Smooth muscle cell (in vitro differentiated cells): ENCODE measurements around the gene NMNAT2. TPM values are rescaled to one million over a fixed set of nuclear protein-coding genes. Genes with fewer than 3 reads are reported as not detected.

Source experiments
- DNase-seq: peaks from one replicate; lab custom pipeline; 2025; ENCODE audit not compliant: unreplicated experiment; lab: John Stamatoyannopoulos, UW
- H2AFZ ChIP-seq: fragments of 200-600 bp; sonication (generic); 2 replicates; pipeline ENCODE4 v1.6.0; 2016; ENCODE audit warnings: antibody characterized with exemption, low read depth, mild to moderate bottlenecking
- H3F3A ChIP-seq: fragments of 200-600 bp; sonication (generic); 2 replicates; pipeline ENCODE4 v1.6.0; 2017; ENCODE audit warnings: antibody characterized with exemption, low read depth
- H3K27ac ChIP-seq: fragments of 200-600 bp; sonication (generic); 2 replicates; pipeline ENCODE4 v1.5.1; 2016; ENCODE audit warnings: low read depth, mild to moderate bottlenecking
- H3K27me3 ChIP-seq: fragments of 200-600 bp; sonication (generic); 2 replicates; pipeline ENCODE4 v1.6.1; 2016; ENCODE audit warnings: low read depth, mild to moderate bottlenecking
- H3K36me3 ChIP-seq: fragments of 200-600 bp; sonication (generic); 2 replicates; pipeline ENCODE4 v1.5.1; 2016; ENCODE audit warnings: low read depth
- H3K4me1 ChIP-seq: fragments of 200-600 bp; sonication (generic); 2 replicates; pipeline ENCODE4 v1.5.1; 2016; ENCODE audit warnings: low read depth
- H3K4me2 ChIP-seq: fragments of 200-600 bp; sonication (generic); 2 replicates; pipeline ENCODE4 v1.6.0; 2016; ENCODE audit warnings: mild to moderate bottlenecking
- H3K4me3 ChIP-seq: fragments of 200-600 bp; sonication (generic); 2 replicates; pipeline ENCODE4 v1.5.1; 2016; ENCODE audit warnings: mild to moderate bottlenecking
- H3K79me2 ChIP-seq: fragments of 200-600 bp; sonication (generic); 2 replicates; pipeline ENCODE4 v1.6.0; 2016; ENCODE audit warnings: low read depth, mild to moderate bottlenecking
- H3K9ac ChIP-seq: fragments of 200-600 bp; sonication (generic); 2 replicates; pipeline ENCODE4 v1.6.0; 2016; ENCODE audit warnings: low read depth
- H3K9me3 ChIP-seq: fragments of 200-600 bp; sonication (generic); replicated peaks from 2 replicates; pipeline ENCODE4 v1.5.1; 2016; ENCODE audit warnings: low read depth
- H4K20me1 ChIP-seq: fragments of 200-600 bp; sonication (generic); 2 replicates; pipeline ENCODE4 v1.6.0; 2016; ENCODE audit warnings: low read depth
- WGBS: methylation state at CpG from one replicate; pipeline ENCODE4 v1.1.7; 2016; ENCODE audit warnings: low lambda C conversion rate; 5-methylcytosine and 5-hydroxymethylcytosine counted together
- polyA plus RNA-seq: library from polyadenylated mRNA; unstranded; fragments of >200 nt; fragmentation: Nextera tagmentation; extraction: Ambion mirVana; gene quantifications from 2 replicates; pipeline ENCODE4 v1.2.1, GENCODE V29; 2016
- total RNA-seq: library from RNA; depleted of rRNA; stranded (reverse); fragments of >200 nt; gene quantifications from 2 replicates; pipeline ENCODE4 v1.2.3, GENCODE V29; 2014
- TF ChIP-seq, protein P1 (sequence below): fragments of 200-600 bp; sonication (generic); IDR thresholded peaks from 2 replicates; pipeline ENCODE4 v1.5.1; 2017; ENCODE audit warnings: borderline replicate concordance, mild to moderate bottlenecking, antibody characterized with exemption; ENCODE audit not compliant: insufficient read depth, poor library complexity, severe bottlenecking

Gene NMNAT2
- total and polyA plus RNA-seq, 2 experiments from 2014 or later, result 0.22 to 0.43 TPM

DNA sequence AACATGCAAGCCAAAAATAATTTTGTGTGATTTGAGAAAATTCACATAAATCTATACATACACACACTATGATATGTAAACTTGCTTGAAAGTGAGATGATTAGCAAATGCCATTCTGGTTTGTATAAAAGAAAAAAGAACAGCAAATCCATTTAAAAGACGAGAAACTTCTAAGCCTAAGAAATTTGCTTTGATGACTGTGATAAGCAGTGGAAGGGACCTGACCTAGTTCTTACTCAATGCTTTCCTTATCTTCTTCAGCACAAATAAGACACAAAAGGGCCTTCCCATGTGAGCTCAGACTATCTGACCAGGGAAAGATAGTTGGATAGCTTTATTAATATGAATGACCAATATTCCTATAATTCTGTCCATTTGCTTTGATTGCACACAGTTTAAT is 25.3 kb upstream of the NMNAT2 start:
- no peak overlapping the region for H3K4me3 ChIP-seq
- H3F3A ChIP-seq, result no peaks in the 10 kb centered on the region
- H3K79me2 ChIP-seq, result no peaks in the 10 kb centered on the region
- H3K27me3 ChIP-seq, result no peaks in the 10 kb centered on the region
- 14% methylated on average over 1 of the region's 1 CpG for WGBS
- no peak overlapping the region for H3K9ac ChIP-seq
- H3K4me2 ChIP-seq, result no peak overlapping the region
- no peaks in the 10 kb centered on the region for H3K36me3 ChIP-seq
- TF ChIP-seq, protein P1, sequence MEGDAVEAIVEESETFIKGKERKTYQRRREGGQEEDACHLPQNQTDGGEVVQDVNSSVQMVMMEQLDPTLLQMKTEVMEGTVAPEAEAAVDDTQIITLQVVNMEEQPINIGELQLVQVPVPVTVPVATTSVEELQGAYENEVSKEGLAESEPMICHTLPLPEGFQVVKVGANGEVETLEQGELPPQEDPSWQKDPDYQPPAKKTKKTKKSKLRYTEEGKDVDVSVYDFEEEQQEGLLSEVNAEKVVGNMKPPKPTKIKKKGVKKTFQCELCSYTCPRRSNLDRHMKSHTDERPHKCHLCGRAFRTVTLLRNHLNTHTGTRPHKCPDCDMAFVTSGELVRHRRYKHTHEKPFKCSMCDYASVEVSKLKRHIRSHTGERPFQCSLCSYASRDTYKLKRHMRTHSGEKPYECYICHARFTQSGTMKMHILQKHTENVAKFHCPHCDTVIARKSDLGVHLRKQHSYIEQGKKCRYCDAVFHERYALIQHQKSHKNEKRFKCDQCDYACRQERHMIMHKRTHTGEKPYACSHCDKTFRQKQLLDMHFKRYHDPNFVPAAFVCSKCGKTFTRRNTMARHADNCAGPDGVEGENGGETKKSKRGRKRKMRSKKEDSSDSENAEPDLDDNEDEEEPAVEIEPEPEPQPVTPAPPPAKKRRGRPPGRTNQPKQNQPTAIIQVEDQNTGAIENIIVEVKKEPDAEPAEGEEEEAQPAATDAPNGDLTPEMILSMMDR, result no peak
- no peaks in the 10 kb centered on the region for H3K9me3 ChIP-seq
- H3K27ac ChIP-seq, result no peak overlapping the region
- no peak for DNase-seq
- no peak overlapping the region for H2AFZ ChIP-seq
- H4K20me1 ChIP-seq, result no peaks in the 10 kb centered on the region
- peaks cover 2% of the 10 kb centered on the region for H3K4me1 ChIP-seq

DNA sequence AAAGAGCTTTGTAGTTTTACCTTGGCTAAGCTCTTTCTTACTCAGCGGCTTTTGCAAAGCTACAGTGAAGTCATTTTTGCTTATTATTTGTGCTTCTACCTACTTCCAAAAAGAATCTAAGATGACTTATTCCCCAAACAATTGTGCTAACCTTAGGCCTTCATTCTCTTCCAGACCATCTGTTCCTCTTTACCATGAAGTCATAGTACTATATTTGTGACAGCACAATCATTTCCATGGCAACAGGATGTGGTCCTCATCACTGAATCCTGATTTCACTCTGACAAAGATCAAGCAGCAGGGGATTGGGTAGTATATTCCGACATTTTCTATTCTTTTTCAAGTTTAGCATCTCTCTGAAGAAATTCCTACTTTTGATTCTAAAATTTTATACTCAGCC is 24.8 kb upstream of the NMNAT2 start:
- no peak overlapping the region for H3K9ac ChIP-seq
- no peaks in the 10 kb centered on the region for H3K79me2 ChIP-seq
- no peaks in the 10 kb centered on the region for H4K20me1 ChIP-seq
- TF ChIP-seq, protein P1, result no peak
- H3K27me3 ChIP-seq, result no peaks in the 10 kb centered on the region
- no peak overlapping the region for H2AFZ ChIP-seq
- WGBS, result 91% methylated on average over 2 of the region's 2 CpGs
- no peaks in the 10 kb centered on the region for H3F3A ChIP-seq
- DNase-seq, result no peak
- H3K4me3 ChIP-seq, result no peak overlapping the region
- no peak overlapping the region for H3K4me2 ChIP-seq
- H3K4me1 ChIP-seq, result peaks cover 2% of the 10 kb centered on the region
- H3K9me3 ChIP-seq, result no peaks in the 10 kb centered on the region
- no peak overlapping the region for H3K27ac ChIP-seq
- no peaks in the 10 kb centered on the region for H3K36me3 ChIP-seq

DNA sequence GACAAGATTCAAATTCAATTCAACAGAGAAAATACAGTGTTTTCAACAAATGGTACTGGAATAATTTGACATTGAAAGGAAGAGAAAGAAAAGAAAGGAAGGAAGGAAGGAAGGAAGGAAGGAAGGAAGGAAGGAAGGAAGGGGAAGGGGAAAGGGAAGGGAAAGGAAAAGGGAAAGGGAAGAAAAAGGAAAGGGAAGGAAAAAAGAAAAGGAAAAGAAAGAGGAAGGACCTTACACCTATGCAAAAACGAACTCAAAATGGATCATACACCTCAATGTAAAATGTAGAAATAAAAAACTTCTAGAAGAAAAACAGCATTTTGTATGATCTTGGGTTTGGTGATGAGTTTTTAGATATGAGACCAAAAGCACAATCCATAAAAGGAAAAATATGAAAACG is 19.9 kb upstream of the NMNAT2 start:
- no peaks in the 10 kb centered on the region for H4K20me1 ChIP-seq
- no peaks in the 10 kb centered on the region for H3F3A ChIP-seq
- WGBS, result 86% methylated on average over 2 of the region's 2 CpGs
- H3K4me1 ChIP-seq, result no peaks in the 10 kb centered on the region
- no peak for DNase-seq
- no peaks in the 10 kb centered on the region for H3K79me2 ChIP-seq
- H3K36me3 ChIP-seq, result no peaks in the 10 kb centered on the region
- no peaks in the 10 kb centered on the region for H3K9me3 ChIP-seq
- no peak overlapping the region for H2AFZ ChIP-seq
- TF ChIP-seq, protein P1, result no peak
- H3K27me3 ChIP-seq, result no peaks in the 10 kb centered on the region
- no peak overlapping the region for H3K4me2 ChIP-seq
- H3K4me3 ChIP-seq, result no peak overlapping the region
- no peak overlapping the region for H3K27ac ChIP-seq
- no peak overlapping the region for H3K9ac ChIP-seq

DNA sequence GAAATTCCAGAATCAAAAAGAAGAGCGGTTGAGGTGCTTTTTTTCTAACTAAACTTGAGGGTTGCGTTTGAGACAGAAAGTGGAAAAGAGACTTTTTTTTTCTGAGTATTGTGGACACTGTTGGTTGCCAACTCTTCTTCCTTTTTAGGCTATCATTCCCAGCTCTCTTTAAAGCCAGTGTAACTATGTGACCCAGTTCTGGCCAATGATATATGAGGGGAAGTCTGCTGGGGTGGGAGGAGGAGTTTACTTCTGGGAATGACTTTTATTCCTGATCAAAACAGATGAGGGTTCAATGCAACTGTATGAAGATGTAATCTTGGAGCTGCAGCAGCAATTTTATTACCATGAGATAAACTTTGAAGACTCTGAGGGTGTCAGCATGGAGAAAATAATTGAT is 17.3 kb upstream of the NMNAT2 start:
- Histone ChIP-seq H4K20me1 (no peaks in the 10 kb centered on the region), H3K79me2 (no peaks in the 10 kb centered on the region), H3K27ac (no peak overlapping the region), H3F3A (no peaks in the 10 kb centered on the region), H3K9me3 (no peaks in the 10 kb centered on the region), H2AFZ (no peak overlapping the region), H3K4me1 (no peaks in the 10 kb centered on the region), H3K4me3 (no peak overlapping the region), H3K36me3 (no peaks in the 10 kb centered on the region), H3K9ac (no peak overlapping the region), H3K4me2 (no peak overlapping the region), H3K27me3 (no peaks in the 10 kb centered on the region)
- TF ChIP-seq, protein P1, result no peak
- 76% methylated on average over 2 of the region's 2 CpGs for WGBS
- no peak for DNase-seq
